ENCODE data around the gene TRIO.

- TF ChIP-seq ZNF317 (CRISPR knock-in tag; IDR thresholded peaks at IDR 0.05; ENCODE audit: borderline replicate concordance, low read depth) (no peak), ARID4B (CRISPR knock-in tag; IDR thresholded peaks at IDR 0.05; ENCODE audit: borderline replicate concordance) (no peak), TEAD4 (CRISPR knock-in tag; IDR thresholded peaks at IDR 0.05) (no peak), ESRRA (CRISPR knock-in tag; IDR thresholded peaks at IDR 0.05; ENCODE audit: borderline replicate concordance) (no peak), CREB1 (CRISPR knock-in tag; IDR thresholded peaks at IDR 0.05) (no peak), E2F1 (CRISPR knock-in tag; IDR thresholded peaks at IDR 0.05) (no peak), SP1 (CRISPR knock-in tag; conservative IDR thresholded peaks at IDR 0.05) (no peak), PRDM15 (CRISPR knock-in tag; IDR thresholded peaks at IDR 0.05) (no peak), NR2C2 (CRISPR knock-in tag; IDR thresholded peaks at IDR 0.05) (no peak)
- TF ChIP-seq, protein P1, sequence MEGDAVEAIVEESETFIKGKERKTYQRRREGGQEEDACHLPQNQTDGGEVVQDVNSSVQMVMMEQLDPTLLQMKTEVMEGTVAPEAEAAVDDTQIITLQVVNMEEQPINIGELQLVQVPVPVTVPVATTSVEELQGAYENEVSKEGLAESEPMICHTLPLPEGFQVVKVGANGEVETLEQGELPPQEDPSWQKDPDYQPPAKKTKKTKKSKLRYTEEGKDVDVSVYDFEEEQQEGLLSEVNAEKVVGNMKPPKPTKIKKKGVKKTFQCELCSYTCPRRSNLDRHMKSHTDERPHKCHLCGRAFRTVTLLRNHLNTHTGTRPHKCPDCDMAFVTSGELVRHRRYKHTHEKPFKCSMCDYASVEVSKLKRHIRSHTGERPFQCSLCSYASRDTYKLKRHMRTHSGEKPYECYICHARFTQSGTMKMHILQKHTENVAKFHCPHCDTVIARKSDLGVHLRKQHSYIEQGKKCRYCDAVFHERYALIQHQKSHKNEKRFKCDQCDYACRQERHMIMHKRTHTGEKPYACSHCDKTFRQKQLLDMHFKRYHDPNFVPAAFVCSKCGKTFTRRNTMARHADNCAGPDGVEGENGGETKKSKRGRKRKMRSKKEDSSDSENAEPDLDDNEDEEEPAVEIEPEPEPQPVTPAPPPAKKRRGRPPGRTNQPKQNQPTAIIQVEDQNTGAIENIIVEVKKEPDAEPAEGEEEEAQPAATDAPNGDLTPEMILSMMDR (IDR thresholded peaks at IDR 0.05) = no peak
- TF ChIP-seq, protein P2, sequence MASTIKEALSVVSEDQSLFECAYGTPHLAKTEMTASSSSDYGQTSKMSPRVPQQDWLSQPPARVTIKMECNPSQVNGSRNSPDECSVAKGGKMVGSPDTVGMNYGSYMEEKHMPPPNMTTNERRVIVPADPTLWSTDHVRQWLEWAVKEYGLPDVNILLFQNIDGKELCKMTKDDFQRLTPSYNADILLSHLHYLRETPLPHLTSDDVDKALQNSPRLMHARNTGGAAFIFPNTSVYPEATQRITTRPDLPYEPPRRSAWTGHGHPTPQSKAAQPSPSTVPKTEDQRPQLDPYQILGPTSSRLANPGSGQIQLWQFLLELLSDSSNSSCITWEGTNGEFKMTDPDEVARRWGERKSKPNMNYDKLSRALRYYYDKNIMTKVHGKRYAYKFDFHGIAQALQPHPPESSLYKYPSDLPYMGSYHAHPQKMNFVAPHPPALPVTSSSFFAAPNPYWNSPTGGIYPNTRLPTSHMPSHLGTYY (CRISPR knock-in tag; IDR thresholded peaks at IDR 0.05) = no peak
These were observed 42.4 kb downstream of the TRIO start for GRCh38 chr5:14185326-14186058.
